GM13976 (cell line): ENCODE data around the gene UBE2G2.

Experiments
- DNase-seq: peaks from one replicate; pipeline ENCODE4 v3.0.0; 2012; ENCODE audit warnings: low spot score
- CTCF ChIP-seq: IDR thresholded peaks from 2 replicates; pipeline ENCODE4 v1.5.1; 2012; ENCODE audit warnings: borderline replicate concordance, mild to moderate bottlenecking; ENCODE audit not compliant: insufficient read depth; ENCODE audit errors: extremely low read depth, missing control alignments, control extremely low read depth
- in situ Hi-C: fragments of 300-500 bp; cut with MboI; formaldehyde crosslinking; loops from one replicate; pipeline ENCODE4 v1.12.0; 2022; ENCODE audit warnings: low sequenced_read_pairs, mixed read lengths, inconsistent platforms; ENCODE audit not compliant: unreplicated experiment

UBE2G2 gene

GRCh38 chr21:44847261-44848056 lies 45.8 kb upstream of the UBE2G2 start:
- DNase-seq = peak; percentile 36
- in situ Hi-C loops = no loop called here
- no peak for TF ChIP-seq CTCF

- no peak for TF ChIP-seq CTCF
- in situ Hi-C loops = no loop called here
- peak; percentile 62 for DNase-seq
These were observed 45.1 kb upstream of the UBE2G2 start for GRCh38 chr21:44846485-44847260.

GRCh38 chr21:44846224-44846484 lies 44.5 kb upstream of the UBE2G2 start:
- TF ChIP-seq CTCF = no peak
- in situ Hi-C loops = no loop called here
- no peak for DNase-seq

- in situ Hi-C loops = no loop called here
- peak; percentile 36 for TF ChIP-seq CTCF
- peak; percentile 87 for DNase-seq
These were observed 44.0 kb upstream of the UBE2G2 start for GRCh38 chr21:44845418-44846223.

- no peak for DNase-seq
- in situ Hi-C loops = no loop called here
- TF ChIP-seq CTCF = no peak
These were observed 42.6 kb upstream of the UBE2G2 start for GRCh38 chr21:44844256-44844655.

- in situ Hi-C loops = no loop called here
- no peak for DNase-seq
- TF ChIP-seq CTCF = no peak
These were observed 41.3 kb upstream of the UBE2G2 start for GRCh38 chr21:44842721-44843445.
